Astrocyte (in vitro differentiated cells and primary cell): ENCODE results near the gene UBE2N. TPM values are rescaled to one million over a fixed set of nuclear protein-coding genes. Genes with fewer than 3 reads are reported as not detected.
A peak's percentile ranks its signal among the peaks of the same experiment; 100 is the strongest.
"Not testable (repeated sequence)": the region's sequence is repeated elsewhere in the genome, so short reads cannot be mapped to it uniquely, and the experiment has no call there.

Experiments
- DNase-seq: peaks from one replicate; pipeline ENCODE4 v3.0.0-alpha.2; 2010; ENCODE audit warnings: low read depth
- FAIRE-seq: peaks from 2 replicates; lab custom pipeline; 2011; peaks lifted over from hg19 to GRCh38; lab: Jason Lieb, UNC
- H2AFZ ChIP-seq: 2 replicates; pipeline ENCODE4 v1.6.0; 2012; ENCODE audit warnings: low read depth, low read length, inconsistent platforms
- H3K27ac ChIP-seq: 2 replicates; pipeline ENCODE4 v1.5.1; 2011; ENCODE audit warnings: low read depth, low read length, inconsistent platforms
- H3K27me3 ChIP-seq: 2 replicates; pipeline ENCODE4 v1.6.0; 2011; ENCODE audit warnings: low read length, inconsistent platforms; ENCODE audit not compliant: insufficient read depth
- H3K36me3 ChIP-seq: 2 replicates; pipeline ENCODE4 v1.5.1; 2011; ENCODE audit warnings: low read length, inconsistent platforms; ENCODE audit not compliant: insufficient read depth
- H3K4me1 ChIP-seq: 2 replicates; pipeline ENCODE4 v1.5.1; 2011; ENCODE audit warnings: low read length, inconsistent platforms; ENCODE audit not compliant: insufficient read depth
- H3K4me2 ChIP-seq: 2 replicates; pipeline ENCODE4 v1.6.0; 2012; ENCODE audit warnings: low read length, inconsistent platforms
- H3K4me3 ChIP-seq: 2 replicates; pipeline ENCODE4 v1.5.1; 2011; ENCODE audit warnings: low read depth, mild to moderate bottlenecking, low read length, inconsistent platforms; ENCODE audit not compliant: insufficient read depth
- H3K79me2 ChIP-seq: 2 replicates; pipeline ENCODE4 v1.6.0; 2012; ENCODE audit warnings: mild to moderate bottlenecking, low read length, inconsistent platforms; ENCODE audit not compliant: insufficient read depth
- H3K9ac ChIP-seq: 2 replicates; pipeline ENCODE4 v1.6.0; 2012; ENCODE audit warnings: mild to moderate bottlenecking, low read length, inconsistent platforms
- H3K9me3 ChIP-seq: 2 replicates; pipeline ENCODE4 v1.5.1; 2012; ENCODE audit warnings: low read depth, mild to moderate bottlenecking, low read length, inconsistent platforms; ENCODE audit not compliant: insufficient read depth
- H4K20me1 ChIP-seq: 2 replicates; pipeline ENCODE4 v1.6.0; 2012; ENCODE audit warnings: low read length, inconsistent platforms; ENCODE audit not compliant: insufficient read depth
- H3K27ac Mint-ChIP-seq: one replicate; pipeline ENCODE4 v1.8.0; 2021; ENCODE audit warnings: mild to moderate bottlenecking, mixed read lengths; ENCODE audit not compliant: unreplicated experiment
- H3K27me3 Mint-ChIP-seq: one replicate; pipeline ENCODE4 v1.8.0; 2021; ENCODE audit warnings: low read depth, mixed read lengths; ENCODE audit not compliant: unreplicated experiment
- H3K36me3 Mint-ChIP-seq: one replicate; pipeline ENCODE4 v1.8.0; 2021; ENCODE audit warnings: low read depth, mixed read lengths; ENCODE audit not compliant: unreplicated experiment
- H3K4me1 Mint-ChIP-seq: one replicate; pipeline ENCODE4 v1.8.0; 2021; ENCODE audit warnings: low read depth, mixed read lengths; ENCODE audit not compliant: unreplicated experiment
- H3K4me3 Mint-ChIP-seq: one replicate; pipeline ENCODE4 v1.8.0; 2021; ENCODE audit warnings: mild to moderate bottlenecking, moderate library complexity, mixed read lengths; ENCODE audit not compliant: unreplicated experiment
- H3K9me3 Mint-ChIP-seq: one replicate; pipeline ENCODE4 v1.8.0; 2021; ENCODE audit warnings: mild to moderate bottlenecking, mixed read lengths; ENCODE audit not compliant: unreplicated experiment
- CTCF ChIP-seq: IDR thresholded peaks from 2 replicates; pipeline ENCODE4 v1.5.1; 2011; ENCODE audit warnings: low read depth, mild to moderate bottlenecking, inconsistent platforms, low read length, moderate library complexity; ENCODE audit not compliant: insufficient read depth
- EZH2 ChIP-seq: IDR thresholded peaks from 2 replicates; pipeline ENCODE4 v1.6.1; 2012; ENCODE audit warnings: mild to moderate bottlenecking, low read length, inconsistent platforms; ENCODE audit not compliant: insufficient read depth
- total RNA-seq: library from RNA; stranded (reverse); gene quantifications from 2 replicates; pipeline ENCODE4 v1.2.1, GENCODE V29; 2021

Gene UBE2N
- total RNA-seq, 1 donor from 2014 or later = 129 TPM

GRCh38 chr12:93403988-93404803 lies 37.6 kb downstream of the UBE2N start:
- H3K27me3 Mint-ChIP-seq = no peaks in the 10 kb centered on the region
- Histone ChIP-seq H2AFZ (no peak overlapping the region), H3K9ac (no peak overlapping the region), H3K36me3 (peaks cover 39% of the 10 kb centered on the region), H3K4me1 (no peaks in the 10 kb centered on the region), H3K4me2 (no peak overlapping the region), H3K27ac (no peak overlapping the region), H3K9me3 (no peaks in the 10 kb centered on the region), H4K20me1 (no peaks in the 10 kb centered on the region), H3K27me3 (no peaks in the 10 kb centered on the region), H3K79me2 (peaks cover 7% of the 10 kb centered on the region), H3K4me3 (no peak overlapping the region)
- H3K27ac Mint-ChIP-seq = no peak overlapping the region
- peaks cover 9% of the 10 kb centered on the region for H3K36me3 Mint-ChIP-seq
- peak overlapping the region; percentile 8 for H3K4me3 Mint-ChIP-seq
- peaks cover 3% of the 10 kb centered on the region for H3K4me1 Mint-ChIP-seq
- TF ChIP-seq EZH2 (no peak), CTCF (no peak)
- no peaks in the 10 kb centered on the region for H3K9me3 Mint-ChIP-seq
- FAIRE-seq (no peak), DNase-seq (no peak)

GRCh38 chr12:93402333-93403311 lies 39.1 kb downstream of the UBE2N start:
- FAIRE-seq (no peak), DNase-seq (no peak)
- H3K27ac Mint-ChIP-seq = no peak overlapping the region
- H3K4me3 ChIP-seq = no peak overlapping the region
- H3K9me3 Mint-ChIP-seq = no peaks in the 10 kb centered on the region
- peaks cover 2% of the 10 kb centered on the region for H3K4me1 Mint-ChIP-seq
- H3K4me3 Mint-ChIP-seq = no peak overlapping the region
- TF ChIP-seq CTCF (no peak), EZH2 (no peak)
- H3K9ac ChIP-seq = no peak overlapping the region
- peaks cover 7% of the 10 kb centered on the region for H4K20me1 ChIP-seq
- H3K36me3 ChIP-seq = peaks cover 39% of the 10 kb centered on the region
- no peak overlapping the region for H3K27ac ChIP-seq
- H3K4me2 ChIP-seq = no peak overlapping the region
- peaks cover 17% of the 10 kb centered on the region for H3K79me2 ChIP-seq
- H3K27me3 Mint-ChIP-seq = no peaks in the 10 kb centered on the region
- H3K27me3 ChIP-seq = no peaks in the 10 kb centered on the region
- no peaks in the 10 kb centered on the region for H3K4me1 ChIP-seq
- no peak overlapping the region for H2AFZ ChIP-seq
- peaks cover 8% of the 10 kb centered on the region for H3K36me3 Mint-ChIP-seq
- no peaks in the 10 kb centered on the region for H3K9me3 ChIP-seq

GRCh38 chr12:93399183-93399863 lies 42.4 kb downstream of the UBE2N start:
- not testable (repeated sequence) for H3K4me3 Mint-ChIP-seq

More at GRCh38 chr12:93399183-93399863, 42.4 kb downstream of the UBE2N start:
- not testable (repeated sequence) for H3K27me3 ChIP-seq, H3K27ac Mint-ChIP-seq, H3K27ac ChIP-seq, H3K4me2 ChIP-seq, H3K4me1 Mint-ChIP-seq, H3K36me3 Mint-ChIP-seq, H3K27me3 Mint-ChIP-seq, H3K4me3 ChIP-seq, DNase-seq, H2AFZ ChIP-seq, H3K9me3 Mint-ChIP-seq, H3K9ac ChIP-seq, H3K9me3 ChIP-seq, H3K4me1 ChIP-seq
- FAIRE-seq = peak; percentile 100
- Histone ChIP-seq H4K20me1 (peaks cover 17% of the 10 kb centered on the region), H3K79me2 (peaks cover 39% of the 10 kb centered on the region), H3K36me3 (peaks cover 42% of the 10 kb centered on the region)
